ENCODE data around the gene TRPM2. TPM values are rescaled to one million over a fixed set of nuclear protein-coding genes. Genes with fewer than 3 reads are reported as not detected.
"Not testable (repeated sequence)": the region's sequence is repeated elsewhere in the genome, so short reads cannot be mapped to it uniquely, and the experiment has no call there.

Gene TRPM2
- total RNA-seq, 1 experiment from 2014 or later: not detected

GRCh38 chr21:44379515-44379848 lies 26.1 kb downstream of the TRPM2 start:
- in situ Hi-C loops (cut with HindIII; ENCODE audit: low pct_unique_long_range_greater_than_20kb, low sequenced_read_pairs): no loop called here
- no peak for DNase-seq (ENCODE audit: low read depth)

GRCh38 chr21:44379991-44380865 lies 26.8 kb downstream of the TRPM2 start:
- in situ Hi-C loops (cut with HindIII; ENCODE audit: low pct_unique_long_range_greater_than_20kb, low sequenced_read_pairs): no loop called here
- no peak for DNase-seq (ENCODE audit: low read depth)

GRCh38 chr21:44380876-44381275 lies 27.5 kb downstream of the TRPM2 start:
- in situ Hi-C loops (cut with HindIII; ENCODE audit: low pct_unique_long_range_greater_than_20kb, low sequenced_read_pairs): no loop called here
- DNase-seq (ENCODE audit: low read depth): no peak

- DNase-seq (ENCODE audit: low read depth): no peak
- in situ Hi-C loops (cut with HindIII; ENCODE audit: low pct_unique_long_range_greater_than_20kb, low sequenced_read_pairs): no loop called here
Observed at GRCh38 chr21:44381874-44382273, 28.5 kb downstream of the TRPM2 start.

GRCh38 chr21:44382536-44382935 lies 29.1 kb downstream of the TRPM2 start:
- no peak for DNase-seq (ENCODE audit: low read depth)
- in situ Hi-C loops (cut with HindIII; ENCODE audit: low pct_unique_long_range_greater_than_20kb, low sequenced_read_pairs): no loop called here

GRCh38 chr21:44383216-44383615 lies 29.8 kb downstream of the TRPM2 start:
- in situ Hi-C loops (cut with HindIII; ENCODE audit: low pct_unique_long_range_greater_than_20kb, low sequenced_read_pairs): no loop called here
- no peak for DNase-seq (ENCODE audit: low read depth)

GRCh38 chr21:44384968-44385367 lies 31.5 kb downstream of the TRPM2 start:
- in situ Hi-C loops (cut with HindIII; ENCODE audit: low pct_unique_long_range_greater_than_20kb, low sequenced_read_pairs): no loop called here
- no peak for DNase-seq (ENCODE audit: low read depth)

- in situ Hi-C loops (cut with HindIII; ENCODE audit: low pct_unique_long_range_greater_than_20kb, low sequenced_read_pairs): no loop called here
Observed at GRCh38 chr21:44389335-44389734, 35.9 kb downstream of the TRPM2 start.

GRCh38 chr21:44390886-44391285 lies 37.5 kb downstream of the TRPM2 start:
- no peak for DNase-seq (ENCODE audit: low read depth)
- in situ Hi-C loops (cut with HindIII; ENCODE audit: low pct_unique_long_range_greater_than_20kb, low sequenced_read_pairs): no loop called here

More at GRCh38 chr21:44389335-44389734, 35.9 kb downstream of the TRPM2 start:
- no peak for DNase-seq (ENCODE audit: low read depth)

GRCh38 chr21:44391345-44392091 lies 38.1 kb downstream of the TRPM2 start:
- in situ Hi-C loops (cut with HindIII; ENCODE audit: low pct_unique_long_range_greater_than_20kb, low sequenced_read_pairs): no loop called here
- no peak for DNase-seq (ENCODE audit: low read depth)

GRCh38 chr21:44392185-44392584 lies 38.8 kb downstream of the TRPM2 start:
- in situ Hi-C loops (cut with HindIII; ENCODE audit: low pct_unique_long_range_greater_than_20kb, low sequenced_read_pairs): no loop called here
- no peak for DNase-seq (ENCODE audit: low read depth)

GRCh38 chr21:44392916-44393315 lies 39.5 kb downstream of the TRPM2 start:
- in situ Hi-C loops (cut with HindIII; ENCODE audit: low pct_unique_long_range_greater_than_20kb, low sequenced_read_pairs): no loop called here
- no peak for DNase-seq (ENCODE audit: low read depth)

- in situ Hi-C loops (cut with HindIII; ENCODE audit: low pct_unique_long_range_greater_than_20kb, low sequenced_read_pairs): no loop called here
- DNase-seq (ENCODE audit: low read depth): no peak
Observed at GRCh38 chr21:44394733-44395132, 41.3 kb downstream of the TRPM2 start.

GRCh38 chr21:44395260-44395659 lies 41.8 kb downstream of the TRPM2 start:
- DNase-seq (ENCODE audit: low read depth): no peak
- in situ Hi-C loops (cut with HindIII; ENCODE audit: low pct_unique_long_range_greater_than_20kb, low sequenced_read_pairs): no loop called here

GRCh38 chr21:44396803-44397202 lies 43.4 kb downstream of the TRPM2 start:
- DNase-seq (ENCODE audit: low read depth); in situ Hi-C loops (cut with HindIII; ENCODE audit: low pct_unique_long_range_greater_than_20kb, low sequenced_read_pairs): not testable (repeated sequence)

- in situ Hi-C loops (cut with HindIII; ENCODE audit: low pct_unique_long_range_greater_than_20kb, low sequenced_read_pairs): no loop called here
- DNase-seq (ENCODE audit: low read depth): no peak
Observed at GRCh38 chr21:44397431-44398031, 44.1 kb downstream of the TRPM2 start.

GRCh38 chr21:44398499-44398898 lies 45.1 kb downstream of the TRPM2 start:
- in situ Hi-C loops (cut with HindIII; ENCODE audit: low pct_unique_long_range_greater_than_20kb, low sequenced_read_pairs): no loop called here
- DNase-seq (ENCODE audit: low read depth): no peak

- in situ Hi-C loops (cut with HindIII; ENCODE audit: low pct_unique_long_range_greater_than_20kb, low sequenced_read_pairs): no loop called here
- no peak for DNase-seq (ENCODE audit: low read depth)
Observed at GRCh38 chr21:44399151-44399954, 45.9 kb downstream of the TRPM2 start.
